HTERT RPE-1 (cell line): ENCODE data around the gene STARD7.

Source experiments
- in situ Hi-C: fragments of 300-500 bp; cut with MboI; formaldehyde crosslinking; loops from 4 replicates; pipeline ENCODE4 v1.14.3; 2020; ENCODE audit warnings: low sequenced_read_pairs

The STARD7 gene

GRCh38 chr2:96201338-96201737 is 7.3 kb downstream of the STARD7 start:
- in situ Hi-C loops: no loop called here

GRCh38 chr2:96198921-96199320 is 9.7 kb downstream of the STARD7 start:
- in situ Hi-C loops: no loop called here

DNA sequence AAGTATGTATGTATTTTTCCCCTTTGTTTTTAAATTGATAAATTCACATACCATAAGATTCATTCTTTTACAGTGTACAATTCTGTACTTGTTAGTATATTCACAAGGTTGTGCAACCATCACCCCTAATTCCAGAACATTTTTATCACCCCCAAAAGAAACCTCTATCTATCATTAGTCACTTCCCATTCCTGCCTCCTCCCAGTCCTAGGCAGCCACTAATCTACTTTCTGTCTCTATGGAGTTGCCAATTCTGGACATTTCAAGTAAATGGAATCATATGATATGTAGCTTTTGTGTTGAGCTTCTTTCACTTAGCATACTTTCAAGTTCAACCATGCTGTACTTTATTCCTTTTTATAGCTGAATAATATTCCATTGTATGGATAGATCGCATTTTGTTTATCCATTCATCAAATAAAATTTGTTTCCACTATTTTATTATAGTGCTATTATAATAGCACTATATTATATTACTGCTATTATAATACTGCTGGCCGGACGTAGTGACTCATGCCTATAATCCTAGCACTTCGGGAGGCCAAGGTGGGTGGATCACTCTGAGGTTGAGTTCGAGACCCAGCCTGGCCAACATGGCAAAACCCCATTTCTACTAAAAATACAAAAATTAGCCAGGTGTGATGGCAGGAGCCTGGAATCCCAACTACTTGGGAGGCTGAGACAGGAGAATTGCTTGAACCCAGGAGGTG is 10.9 kb downstream of the STARD7 start:
- in situ Hi-C loops: no loop called here

GRCh38 chr2:96195410-96196066 is 13.1 kb downstream of the STARD7 start:
- in situ Hi-C loops: no loop called here

- in situ Hi-C loops: no loop called here
Measured at GRCh38 chr2:96191937-96192670, 16.5 kb downstream of the STARD7 start.

DNA sequence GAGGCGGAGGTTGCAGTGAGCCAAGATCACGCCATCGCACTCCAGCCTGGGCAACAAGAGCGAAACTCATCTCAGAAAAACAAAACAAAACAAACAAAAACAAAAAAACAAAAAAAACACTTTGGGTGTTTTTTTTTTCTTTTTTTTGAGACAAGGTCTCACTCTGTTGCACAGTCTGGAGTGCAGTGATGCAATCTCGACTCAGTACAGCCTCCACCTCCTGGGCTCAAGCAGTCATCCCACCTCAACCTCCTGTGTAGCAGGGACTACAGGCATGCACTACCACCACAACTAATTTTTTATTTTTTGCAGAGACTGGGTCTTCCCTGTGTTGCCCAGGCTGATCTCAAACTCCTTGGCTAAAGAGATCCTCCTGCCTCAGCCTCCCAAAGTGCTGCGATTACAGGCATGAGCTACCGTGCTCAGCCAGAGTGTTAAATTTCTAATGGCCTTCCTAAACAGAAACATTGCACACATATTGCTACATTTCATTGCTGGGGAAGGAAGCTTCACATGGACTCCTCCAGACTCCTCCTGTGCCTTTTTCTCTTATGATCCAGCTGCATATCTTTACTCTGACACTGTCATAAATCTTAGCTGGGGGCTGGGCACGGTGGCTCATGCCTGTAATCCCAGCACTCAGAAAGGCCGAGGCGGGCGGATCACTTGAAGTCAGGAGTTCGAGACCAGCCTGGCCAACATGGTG is 19.7 kb downstream of the STARD7 start:
- in situ Hi-C loops: no loop called here

- in situ Hi-C loops: no loop called here
Measured at GRCh38 chr2:96186562-96186961, 22.1 kb downstream of the STARD7 start.

DNA sequence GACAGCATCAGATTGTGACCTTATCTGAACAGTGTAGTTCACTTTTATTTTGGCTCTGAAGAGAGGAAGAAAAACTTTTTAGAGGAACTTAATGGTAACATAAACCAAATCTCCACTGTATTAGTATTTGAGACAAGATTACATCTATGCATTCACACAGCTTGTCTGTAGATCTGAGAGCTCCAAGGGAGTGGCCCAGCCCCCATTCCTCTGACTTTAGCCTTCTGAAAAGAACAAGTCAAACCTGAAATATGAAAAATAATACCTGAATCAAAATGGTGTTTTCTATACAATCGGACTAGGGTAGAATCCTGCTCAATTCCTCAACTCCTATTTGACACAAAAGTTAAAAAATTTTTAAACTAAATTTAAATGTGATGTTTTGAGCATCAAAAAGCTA is 23.1 kb downstream of the STARD7 start:
- in situ Hi-C loops: no loop called here

DNA sequence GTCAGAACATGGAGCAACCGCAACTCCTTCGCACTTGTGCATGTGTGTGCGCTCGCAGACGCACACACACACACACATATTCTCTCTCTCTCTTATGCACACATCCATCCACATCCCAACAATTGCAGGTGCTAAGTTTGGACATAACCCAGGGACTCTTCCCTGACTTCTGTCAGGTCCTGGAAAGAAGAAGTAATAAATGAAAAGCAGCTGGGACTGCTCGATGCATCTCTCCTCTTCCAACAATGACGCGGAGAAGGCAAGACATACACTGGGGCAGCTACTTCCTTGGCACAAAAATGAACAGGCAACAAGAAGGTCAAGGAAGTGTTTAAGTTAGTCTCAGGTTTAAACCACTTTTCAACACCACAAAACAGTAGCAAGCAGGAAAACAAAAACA is 23.6 kb downstream of the STARD7 start:
- in situ Hi-C loops: no loop called here

GRCh38 chr2:96184188-96184587 is 24.4 kb downstream of the STARD7 start:
- in situ Hi-C loops: no loop called here

- in situ Hi-C loops: no loop called here
Measured at GRCh38 chr2:96181529-96181928, 27.1 kb downstream of the STARD7 start.

GRCh38 chr2:96180521-96180920 is 28.1 kb downstream of the STARD7 start:
- in situ Hi-C loops: no loop called here

DNA sequence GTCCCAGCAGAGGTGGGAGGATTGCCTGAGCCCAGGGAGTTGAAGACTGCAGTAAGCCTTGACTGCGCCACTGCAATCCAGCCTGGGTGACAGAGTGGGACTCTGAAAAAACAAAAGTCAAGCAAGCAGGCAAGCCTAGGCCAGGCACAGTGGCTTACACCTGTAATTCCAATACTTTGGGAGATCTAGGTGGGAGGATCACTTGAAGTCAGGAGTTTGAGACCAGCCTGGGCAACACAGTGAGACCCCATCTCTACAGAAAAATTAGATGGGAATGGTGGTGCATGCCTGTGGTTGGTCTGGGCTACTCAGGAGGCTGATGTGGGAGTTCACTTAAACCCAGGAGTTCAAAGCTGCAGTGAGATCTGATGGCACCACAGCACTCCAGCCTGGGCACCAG is 28.6 kb downstream of the STARD7 start:
- in situ Hi-C loops: no loop called here

DNA sequence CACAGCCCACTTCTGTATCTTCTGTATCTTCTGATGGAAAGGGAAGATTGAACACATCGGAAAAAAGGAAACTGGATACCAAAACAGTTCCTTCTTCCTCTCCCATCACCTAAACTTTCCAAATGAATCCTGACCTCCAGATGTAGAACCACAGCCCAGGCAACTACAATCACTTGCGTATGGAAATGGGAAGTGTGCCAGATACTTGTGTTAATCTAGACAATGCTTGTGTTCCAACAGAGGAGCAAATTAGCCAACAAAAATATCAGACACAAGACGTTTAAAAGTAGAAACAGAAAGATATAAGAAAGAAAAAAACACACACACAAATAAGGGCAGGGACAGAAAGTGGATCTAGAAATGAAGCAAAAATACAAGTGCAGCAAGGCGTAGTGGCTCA is 32.0 kb downstream of the STARD7 start:
- in situ Hi-C loops: no loop called here

GRCh38 chr2:96175951-96176350 is 32.7 kb downstream of the STARD7 start:
- in situ Hi-C loops: no loop called here

DNA sequence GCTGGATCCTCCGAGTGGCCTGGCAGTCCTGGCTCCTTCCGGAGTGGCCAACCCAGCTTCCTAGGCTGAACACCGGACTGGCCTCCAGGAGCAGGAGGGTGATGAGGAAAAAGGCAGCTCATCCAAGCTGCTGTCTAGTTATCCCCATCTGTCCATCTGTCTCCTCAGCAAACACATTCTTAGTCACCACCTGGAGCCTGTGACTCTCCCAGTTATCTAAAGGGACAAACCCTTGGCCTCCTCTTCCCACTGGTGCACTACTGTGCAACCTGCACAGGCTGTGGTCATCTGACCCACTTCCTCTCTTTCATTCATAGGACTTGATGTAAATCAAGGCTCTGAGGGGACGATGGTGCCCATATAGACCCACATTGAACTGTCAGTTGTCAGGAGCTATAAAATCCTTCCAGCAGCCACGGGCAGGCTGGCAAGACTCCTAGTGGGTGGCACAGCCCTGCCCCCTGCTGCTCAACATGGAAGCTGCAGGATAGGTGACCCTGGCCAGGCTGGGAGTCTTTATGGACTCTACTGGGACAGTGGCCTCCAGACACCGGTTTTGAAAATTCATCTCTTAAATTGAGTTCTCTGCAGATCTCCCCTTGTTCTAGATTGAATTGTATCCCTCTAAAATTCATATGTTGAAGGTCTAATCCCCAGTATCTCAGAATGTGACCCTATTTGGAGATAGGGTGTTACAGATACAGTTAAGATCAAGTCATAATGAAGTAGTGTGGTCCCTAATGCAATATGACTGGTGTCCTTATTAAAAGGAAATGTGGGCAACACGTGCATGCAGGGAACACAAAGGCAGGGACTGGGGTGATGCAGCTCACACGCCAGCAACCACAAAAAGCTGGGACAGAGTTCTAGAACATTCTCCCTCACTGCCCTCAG is 34.1 kb downstream of the STARD7 start:
- in situ Hi-C loops: no loop called here

DNA sequence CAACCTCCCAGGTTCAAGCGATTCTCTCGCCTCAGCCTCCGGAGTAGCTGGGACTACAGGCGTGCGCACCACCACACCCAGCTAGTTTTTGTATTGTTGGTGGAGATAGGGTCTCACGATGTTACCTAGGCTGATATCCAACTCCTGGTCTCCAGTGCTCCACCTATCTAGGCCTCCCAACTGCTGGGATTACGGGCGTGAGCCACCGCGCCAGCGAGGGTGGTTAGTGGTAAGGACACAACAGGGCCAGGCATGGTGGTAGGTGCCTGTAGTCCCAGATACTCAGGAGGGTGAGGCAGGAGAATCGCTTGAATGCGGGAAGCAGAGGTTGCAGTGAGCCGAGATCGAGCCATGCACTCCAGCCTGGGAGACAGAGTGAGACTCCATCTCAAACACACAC is 36.8 kb downstream of the STARD7 start:
- in situ Hi-C loops: no loop called here

DNA sequence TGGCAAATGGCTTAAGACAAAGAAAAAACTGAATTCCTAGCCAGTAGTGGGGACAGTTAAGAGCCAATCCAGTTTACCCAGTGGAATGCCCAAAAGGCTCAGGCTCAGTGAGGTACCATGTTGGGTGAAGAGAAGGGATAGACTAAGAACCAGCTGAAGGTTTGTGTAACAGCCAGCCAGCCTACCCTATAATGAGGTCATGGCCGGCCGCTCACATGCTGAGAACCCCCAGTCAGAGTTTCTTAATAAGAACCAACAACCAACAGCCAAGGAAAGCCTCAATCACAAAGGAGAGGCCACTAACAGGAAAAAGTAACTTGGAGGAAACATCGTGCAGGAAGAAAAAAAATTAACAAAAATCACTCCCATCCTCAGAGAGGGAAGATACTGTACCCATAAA is 38.0 kb downstream of the STARD7 start:
- in situ Hi-C loops: no loop called here

- in situ Hi-C loops: no loop called here
Measured at GRCh38 chr2:96169868-96170507, 38.6 kb downstream of the STARD7 start.

GRCh38 chr2:96167407-96168013 is 41.1 kb downstream of the STARD7 start:
- in situ Hi-C loops: no loop called here
